Thyroid gland (tissue), 4 donors: ENCODE measurements around the gene INTS15. TPM values are rescaled to one million over a fixed set of nuclear protein-coding genes. Genes with fewer than 3 reads are reported as not detected.

Experiments
- DNase-seq, 2 donors: peaks; one replicate each; pipeline ENCODE4 v3.0.0-alpha.2; 2019
- H3K27ac ChIP-seq, 3 donors: fragments of 200-600 bp; sonication (generic); 1 replicate in 2 of 3; 2 replicates in 1 of 3; pipeline ENCODE4 v1.5.1; 2016 to 2019; ENCODE audit warnings: mild to moderate bottlenecking in 1 of 3, moderate library complexity in 1 of 3
- H3K27me3 ChIP-seq: fragments of 200-600 bp; sonication (generic); one replicate; pipeline ENCODE4 v1.5.1; 2019
- H3K36me3 ChIP-seq, 2 donors: fragments of 200-600 bp; sonication (generic); one replicate each; pipeline ENCODE4 v1.5.1; 2016 to 2019
- H3K4me1 ChIP-seq, 2 donors: fragments of 200-600 bp; sonication (generic); one replicate each; pipeline ENCODE4 v1.5.1; 2017 to 2019
- H3K4me3 ChIP-seq, 3 donors: fragments of 200-600 bp; sonication (generic); replicated peaks in 1 of 3; 1 replicate in 2 of 3; 2 replicates in 1 of 3; pipeline ENCODE4 v1.5.1; 2016; ENCODE audit warnings: mild to moderate bottlenecking in 1 of 3
- H3K9me3 ChIP-seq: fragments of 200-600 bp; sonication (generic); one replicate; pipeline ENCODE4 v1.5.1; 2017
- POLR2A ChIP-seq, 2 donors: fragments of 450-650 bp; IDR thresholded peaks; one replicate each; pipeline ENCODE4 v1.6.1; 2017; ENCODE audit warnings: antibody characterized with exemption in 2 of 2, mild to moderate bottlenecking in 2 of 2, moderate library complexity in 1 of 2
- WGBS, 2 donors: methylation state at CpG; one replicate each; pipeline ENCODE4 v1.1.5; 2017; 5-methylcytosine and 5-hydroxymethylcytosine counted together
- intact Hi-C: fragments of 100-400 bp; cut with DNase I; formaldehyde crosslinking; loops from one replicate; pipeline ENCODE4 v1.15.1; 2023
- total RNA-seq, 4 donors: library from RNA; depleted of rRNA; stranded (reverse); fragments of >200 nt; gene quantifications; one replicate each; pipeline ENCODE4 v1.2.3, GENCODE V29; 2016
- TF ChIP-seq, protein P1 (sequence below), 6 experiments: fragments of 200-600 bp in 3 of 6; fragments of 450-650 bp in 3 of 6; sonication (generic) in 3 of 6; IDR thresholded peaks; one replicate each; pipeline ENCODE4 v1.5.1; 2016 to 2019; ENCODE audit warnings: antibody characterized with exemption in 6 of 6, mild to moderate bottlenecking in 2 of 6, inconsistent platforms in 1 of 6, moderate library complexity in 1 of 6

The INTS15 gene
- total RNA-seq, 4 donors from 2014 or later = 22.7 to 42.9 (median 31.9) TPM

GRCh38 chr7:6636741-6637543, 47.1 kb downstream of the INTS15 start, which contains the start of gene ZNF316:
Gene ZNF316 (plus strand): TSS chr7:6637318. CDS start chr7:6642410, 5,092 bp downstream.
- Histone ChIP-seq H3K4me1 (peaks cover 18 to 28% of the 10 kb centered on the region in 2 donors), H3K4me3 (peak within 1 kb of the TSS; percentile 75 to 97 (median 91)), H3K36me3 (no peaks in the 10 kb centered on the region), H3K27me3 (no peaks in the 10 kb centered on the region), H3K9me3 (no peaks in the 10 kb centered on the region), H3K27ac (peak within 1 kb of the TSS; percentile 82 to 95 (median 86))
- 2 to 4% methylated on average over 6 to 8 of the region's 104 CpGs for WGBS, 2 donors
- peak; percentile 49 to 69 for TF ChIP-seq POLR2A (IDR thresholded peaks at IDR 0.05)
- TF ChIP-seq, protein P1, sequence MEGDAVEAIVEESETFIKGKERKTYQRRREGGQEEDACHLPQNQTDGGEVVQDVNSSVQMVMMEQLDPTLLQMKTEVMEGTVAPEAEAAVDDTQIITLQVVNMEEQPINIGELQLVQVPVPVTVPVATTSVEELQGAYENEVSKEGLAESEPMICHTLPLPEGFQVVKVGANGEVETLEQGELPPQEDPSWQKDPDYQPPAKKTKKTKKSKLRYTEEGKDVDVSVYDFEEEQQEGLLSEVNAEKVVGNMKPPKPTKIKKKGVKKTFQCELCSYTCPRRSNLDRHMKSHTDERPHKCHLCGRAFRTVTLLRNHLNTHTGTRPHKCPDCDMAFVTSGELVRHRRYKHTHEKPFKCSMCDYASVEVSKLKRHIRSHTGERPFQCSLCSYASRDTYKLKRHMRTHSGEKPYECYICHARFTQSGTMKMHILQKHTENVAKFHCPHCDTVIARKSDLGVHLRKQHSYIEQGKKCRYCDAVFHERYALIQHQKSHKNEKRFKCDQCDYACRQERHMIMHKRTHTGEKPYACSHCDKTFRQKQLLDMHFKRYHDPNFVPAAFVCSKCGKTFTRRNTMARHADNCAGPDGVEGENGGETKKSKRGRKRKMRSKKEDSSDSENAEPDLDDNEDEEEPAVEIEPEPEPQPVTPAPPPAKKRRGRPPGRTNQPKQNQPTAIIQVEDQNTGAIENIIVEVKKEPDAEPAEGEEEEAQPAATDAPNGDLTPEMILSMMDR (IDR thresholded peaks at IDR 0.05) = no peak
- peak; percentile 57 to 62 for DNase-seq
- intact Hi-C loops = loop anchor here (5.0 kb wide), 1 partner anchor 40 kb away; no protein-coding TSS in a partner anchor

DNA sequence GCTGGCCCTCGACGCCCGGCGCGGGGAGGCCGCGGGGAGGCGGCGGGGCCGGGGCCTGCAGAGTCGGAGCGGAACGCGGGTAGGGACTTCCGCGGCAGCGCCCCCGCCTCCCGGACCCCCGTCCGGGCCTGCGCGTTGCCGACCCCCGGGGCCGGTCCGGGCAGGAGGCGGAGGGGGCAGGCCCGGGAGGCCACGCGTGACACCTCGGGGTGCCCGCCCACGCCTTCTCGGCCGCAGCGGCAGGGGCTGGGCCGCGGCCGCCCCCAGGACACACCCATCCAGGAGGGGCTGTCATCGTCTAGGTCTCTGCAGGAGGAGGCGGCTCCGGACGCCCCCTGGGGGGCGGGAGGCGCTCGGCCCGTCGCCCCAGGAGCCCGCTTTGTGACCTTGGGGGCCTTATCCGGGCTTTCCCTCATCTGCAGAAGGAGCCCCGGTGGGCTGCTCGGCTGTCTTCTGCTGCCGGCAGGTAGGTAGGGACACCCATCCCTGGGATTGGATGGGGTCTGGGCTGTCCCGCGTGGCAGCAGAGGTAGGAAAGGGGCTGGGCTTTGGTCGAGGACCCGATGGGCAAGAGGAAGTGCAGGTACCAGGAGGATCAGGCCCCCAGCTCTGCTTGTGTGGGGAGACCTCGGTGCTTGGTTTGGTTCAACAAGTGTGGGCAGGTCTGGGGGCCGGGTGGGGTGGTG, 47.9 kb downstream of the INTS15 start:
- peak overlapping the region; percentile 42 to 85 (median 75) for H3K4me3 ChIP-seq
- H3K4me1 ChIP-seq = peaks cover 20 to 35% of the 10 kb centered on the region in 2 donors
- peak overlapping the region in 2 of 3 donors; percentile 51 to 57 for H3K27ac ChIP-seq
- H3K27me3 ChIP-seq = no peaks in the 10 kb centered on the region
- WGBS, 2 donors = 3% methylated on average over 4 to 18 of the region's 60 CpGs
- peak; percentile 30 to 36 for DNase-seq
- no peaks in the 10 kb centered on the region for H3K9me3 ChIP-seq
- TF ChIP-seq, protein P1 (IDR thresholded peaks at IDR 0.05) = peak in 3 of 6 experiments; percentile 5 to 14 (median 9)
- no peak for TF ChIP-seq POLR2A (IDR thresholded peaks at IDR 0.05)
- intact Hi-C loops = loop anchor here (5.0 kb wide), 1 partner anchor 40 kb away; no protein-coding TSS in a partner anchor
- no peaks in the 10 kb centered on the region for H3K36me3 ChIP-seq

GRCh38 chr7:6639032-6639431, 49.2 kb downstream of the INTS15 start:
- TF ChIP-seq POLR2A (IDR thresholded peaks at IDR 0.05) = no peak
- TF ChIP-seq, protein P1 (IDR thresholded peaks at IDR 0.05) = no peak
- Histone ChIP-seq H3K27ac (peak overlapping the region in 1 of 3 donors; percentile 51), H3K9me3 (no peaks in the 10 kb centered on the region), H3K27me3 (no peaks in the 10 kb centered on the region), H3K36me3 (peaks cover 0 to 5% of the 10 kb centered on the region in 2 donors), H3K4me3 (no peak overlapping the region), H3K4me1 (peaks cover 29 to 46% of the 10 kb centered on the region in 2 donors)
- WGBS, 2 donors = 75 to 96% methylated on average over 3 of the region's 4 CpGs
- intact Hi-C loops = loop anchor here (5.0 kb wide), 1 partner anchor 42 kb away; no protein-coding TSS in a partner anchor
- no peak for DNase-seq

DNA sequence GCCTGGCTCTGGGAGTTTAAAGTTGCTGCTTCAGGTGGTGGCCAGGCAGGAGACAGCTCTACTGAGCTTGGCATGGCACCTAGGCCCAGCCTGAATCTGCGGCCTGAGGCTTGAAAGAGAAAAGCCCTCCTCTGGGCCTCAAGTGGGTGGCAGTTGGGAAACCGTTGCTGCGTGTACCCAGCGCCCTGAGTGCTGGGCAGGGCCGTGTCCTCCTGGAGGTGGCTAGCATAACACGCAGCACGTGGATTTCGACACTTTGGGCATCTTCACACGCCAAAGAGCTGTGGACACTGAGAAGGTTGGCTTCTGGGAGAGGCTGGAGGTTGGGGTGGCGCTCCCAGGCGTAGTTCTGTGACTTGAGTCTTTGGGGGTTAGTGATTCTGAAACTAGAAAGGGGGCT, 49.8 kb downstream of the INTS15 start:
- H3K27ac ChIP-seq = no peak overlapping the region
- H3K27me3 ChIP-seq = no peaks in the 10 kb centered on the region
- TF ChIP-seq, protein P1 (IDR thresholded peaks at IDR 0.05) = no peak
- TF ChIP-seq POLR2A (IDR thresholded peaks at IDR 0.05) = no peak
- WGBS, 2 donors = 92 to 95% methylated on average over 11 of the region's 11 CpGs
- peaks cover 30 to 48% of the 10 kb centered on the region in 2 donors for H3K4me1 ChIP-seq
- H3K9me3 ChIP-seq = no peaks in the 10 kb centered on the region
- no peak for DNase-seq
- intact Hi-C loops = loop anchor here (5.0 kb wide), 1 partner anchor 42 kb away; no protein-coding TSS in a partner anchor
- no peak overlapping the region for H3K4me3 ChIP-seq
- peaks cover 3 to 11% of the 10 kb centered on the region in 2 donors for H3K36me3 ChIP-seq
